Esophagus squamous epithelium (tissue), 4 donors: Measurements from ENCODE around the gene TESMIN.

Experiments used
- POLR2A ChIP-seq, 4 donors: fragments of 450-650 bp; IDR thresholded peaks; one replicate each; pipeline ENCODE4 v1.6.1; 2017; ENCODE audit warnings: antibody characterized with exemption in 4 of 4, mild to moderate bottlenecking in 4 of 4, moderate library complexity in 3 of 4
- TF ChIP-seq, protein P1 (sequence below), 6 experiments: fragments of 450-650 bp in 4 of 6; fragments of 200-600 bp in 2 of 6; sonication (generic) in 2 of 6; IDR thresholded peaks; one replicate each; pipeline ENCODE4 v1.5.1; 2016 to 2019; ENCODE audit warnings: antibody characterized with exemption in 6 of 6, mild to moderate bottlenecking in 4 of 6, moderate library complexity in 4 of 6

DNA sequence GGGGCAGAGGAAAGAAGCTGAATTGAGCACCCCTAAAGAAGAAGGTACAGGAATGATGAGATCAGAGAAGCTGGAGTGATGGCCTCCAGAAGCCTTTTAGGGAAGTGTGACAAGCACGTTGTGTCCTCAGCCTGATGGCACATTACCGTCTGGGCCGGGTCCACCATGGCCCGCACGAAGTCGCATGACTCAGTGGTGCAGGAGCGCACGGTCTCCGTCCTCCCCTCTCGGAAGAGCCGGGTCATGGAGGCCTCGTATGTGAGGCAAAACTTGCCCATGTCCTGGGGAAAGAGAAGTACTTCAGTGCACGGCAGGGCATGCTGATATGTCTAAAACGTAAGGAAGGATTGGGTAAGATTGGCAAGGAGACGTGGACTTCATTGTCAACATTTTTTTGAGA is 11.2 kb upstream of the TESMIN start:
- TF ChIP-seq POLR2A (IDR thresholded peaks at IDR 0.05): no peak
- TF ChIP-seq, protein P1, sequence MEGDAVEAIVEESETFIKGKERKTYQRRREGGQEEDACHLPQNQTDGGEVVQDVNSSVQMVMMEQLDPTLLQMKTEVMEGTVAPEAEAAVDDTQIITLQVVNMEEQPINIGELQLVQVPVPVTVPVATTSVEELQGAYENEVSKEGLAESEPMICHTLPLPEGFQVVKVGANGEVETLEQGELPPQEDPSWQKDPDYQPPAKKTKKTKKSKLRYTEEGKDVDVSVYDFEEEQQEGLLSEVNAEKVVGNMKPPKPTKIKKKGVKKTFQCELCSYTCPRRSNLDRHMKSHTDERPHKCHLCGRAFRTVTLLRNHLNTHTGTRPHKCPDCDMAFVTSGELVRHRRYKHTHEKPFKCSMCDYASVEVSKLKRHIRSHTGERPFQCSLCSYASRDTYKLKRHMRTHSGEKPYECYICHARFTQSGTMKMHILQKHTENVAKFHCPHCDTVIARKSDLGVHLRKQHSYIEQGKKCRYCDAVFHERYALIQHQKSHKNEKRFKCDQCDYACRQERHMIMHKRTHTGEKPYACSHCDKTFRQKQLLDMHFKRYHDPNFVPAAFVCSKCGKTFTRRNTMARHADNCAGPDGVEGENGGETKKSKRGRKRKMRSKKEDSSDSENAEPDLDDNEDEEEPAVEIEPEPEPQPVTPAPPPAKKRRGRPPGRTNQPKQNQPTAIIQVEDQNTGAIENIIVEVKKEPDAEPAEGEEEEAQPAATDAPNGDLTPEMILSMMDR (IDR thresholded peaks at IDR 0.05): no peak
